H1 (cell line): Measurements from ENCODE around the gene RAB10.

Source experiments
- ATF3 ChIP-seq: IDR thresholded peaks from 2 replicates; pipeline ENCODE4 v1.6.1; 2011; ENCODE audit warnings: low read depth, mild to moderate bottlenecking, low read length; ENCODE audit not compliant: insufficient read depth
- CBX8 ChIP-seq: fragments of 300-800, 300-1000 bp; sonication (generic); IDR thresholded peaks from 2 replicates; pipeline ENCODE4 v1.7.1; 2016; ENCODE audit warnings: low read depth, low read length, borderline replicate concordance
- CEBPB ChIP-seq: IDR thresholded peaks from 2 replicates; pipeline ENCODE4 v1.6.1; 2012; ENCODE audit warnings: low read depth, low read length
- CHD1 ChIP-seq: IDR thresholded peaks from 2 replicates; pipeline ENCODE4 v1.6.1; 2012; ENCODE audit warnings: low read depth, low read length, improper control_type of control experiment
- CREB1 ChIP-seq: IDR thresholded peaks from 2 replicates; pipeline ENCODE4 v1.6.1; 2012; ENCODE audit warnings: inconsistent platforms
- JUND ChIP-seq: IDR thresholded peaks from 2 replicates; pipeline ENCODE4 v1.6.1; 2011; ENCODE audit warnings: mild to moderate bottlenecking, improper control_type of control experiment, low read length
- POLR2A ChIP-seq, 2 experiments: IDR thresholded peaks; 1 replicate in 1 of 2; 2 replicates in 1 of 2; pipeline ENCODE4 v1.6.1; 2011; ENCODE audit warnings: low read depth in 2 of 2, low read length in 2 of 2, mild to moderate bottlenecking in 2 of 2; ENCODE audit errors: control extremely low read depth in 1 of 2
- POLR2AphosphoS5 ChIP-seq: IDR thresholded peaks from 2 replicates; pipeline ENCODE4 v1.6.1; 2011; ENCODE audit warnings: low read depth, low read length
- SP1 ChIP-seq: IDR thresholded peaks from 2 replicates; pipeline ENCODE4 v1.6.1; 2011; ENCODE audit warnings: low read depth, low read length
- TAF1 ChIP-seq: IDR thresholded peaks from 2 replicates; pipeline ENCODE4 v1.6.1; 2011; ENCODE audit warnings: mild to moderate bottlenecking, low read depth, low read length
- USF2 ChIP-seq: IDR thresholded peaks from 2 replicates; pipeline ENCODE4 v1.6.1; 2011; ENCODE audit warnings: low read length, improper control_type of control experiment
- YY1 ChIP-seq: IDR thresholded peaks from 2 replicates; pipeline ENCODE4 v1.6.1; 2011; ENCODE audit warnings: low read depth, mild to moderate bottlenecking, low read length
- TF ChIP-seq, protein P1 (sequence below), 3 experiments: IDR thresholded peaks; 1 replicate in 2 of 3; 2 replicates in 1 of 3; pipeline versions ENCODE4 v1.5.1 to v1.6.1; 2011; ENCODE audit warnings: low read length in 3 of 3, mild to moderate bottlenecking in 3 of 3, inconsistent platforms in 2 of 3, low read depth in 1 of 3, moderate library complexity in 1 of 3; ENCODE audit not compliant: insufficient read depth in 1 of 3; ENCODE audit errors: control extremely low read depth in 1 of 3

GRCh38 chr2:26088038-26088643 is 54.3 kb downstream of the RAB10 start:
- TF ChIP-seq SP1: no peak
- TF ChIP-seq, protein P1, sequence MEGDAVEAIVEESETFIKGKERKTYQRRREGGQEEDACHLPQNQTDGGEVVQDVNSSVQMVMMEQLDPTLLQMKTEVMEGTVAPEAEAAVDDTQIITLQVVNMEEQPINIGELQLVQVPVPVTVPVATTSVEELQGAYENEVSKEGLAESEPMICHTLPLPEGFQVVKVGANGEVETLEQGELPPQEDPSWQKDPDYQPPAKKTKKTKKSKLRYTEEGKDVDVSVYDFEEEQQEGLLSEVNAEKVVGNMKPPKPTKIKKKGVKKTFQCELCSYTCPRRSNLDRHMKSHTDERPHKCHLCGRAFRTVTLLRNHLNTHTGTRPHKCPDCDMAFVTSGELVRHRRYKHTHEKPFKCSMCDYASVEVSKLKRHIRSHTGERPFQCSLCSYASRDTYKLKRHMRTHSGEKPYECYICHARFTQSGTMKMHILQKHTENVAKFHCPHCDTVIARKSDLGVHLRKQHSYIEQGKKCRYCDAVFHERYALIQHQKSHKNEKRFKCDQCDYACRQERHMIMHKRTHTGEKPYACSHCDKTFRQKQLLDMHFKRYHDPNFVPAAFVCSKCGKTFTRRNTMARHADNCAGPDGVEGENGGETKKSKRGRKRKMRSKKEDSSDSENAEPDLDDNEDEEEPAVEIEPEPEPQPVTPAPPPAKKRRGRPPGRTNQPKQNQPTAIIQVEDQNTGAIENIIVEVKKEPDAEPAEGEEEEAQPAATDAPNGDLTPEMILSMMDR (IDR thresholded peaks at IDR 0.05; ENCODE audit: control extremely low read depth in 1 of 3, insufficient read depth in 1 of 3, low read depth in 1 of 3, low read length in 3 of 3): peak in 2 of 3 experiments; percentile 65 to 80; a peak in 3 of 4 replicates
- TF ChIP-seq ATF3: no peak
- TF ChIP-seq JUND: no peak
- TF ChIP-seq POLR2AphosphoS5: no peak
- TF ChIP-seq CHD1: no peak
- no peak for TF ChIP-seq CBX8
- no peak for TF ChIP-seq CEBPB
- no peak for TF ChIP-seq USF2
- no peak for TF ChIP-seq CREB1
- TF ChIP-seq TAF1: no peak
- no peak for TF ChIP-seq POLR2A (IDR thresholded peaks at IDR 0.05; ENCODE audit: control extremely low read depth in 1 of 2, low read depth in 2 of 2, low read length in 2 of 2)
- TF ChIP-seq YY1: no peak
